Measurements from ENCODE around the gene DCC.
A peak's percentile ranks its signal among the peaks of the same experiment; 100 is the strongest.

DCC gene

DNA sequence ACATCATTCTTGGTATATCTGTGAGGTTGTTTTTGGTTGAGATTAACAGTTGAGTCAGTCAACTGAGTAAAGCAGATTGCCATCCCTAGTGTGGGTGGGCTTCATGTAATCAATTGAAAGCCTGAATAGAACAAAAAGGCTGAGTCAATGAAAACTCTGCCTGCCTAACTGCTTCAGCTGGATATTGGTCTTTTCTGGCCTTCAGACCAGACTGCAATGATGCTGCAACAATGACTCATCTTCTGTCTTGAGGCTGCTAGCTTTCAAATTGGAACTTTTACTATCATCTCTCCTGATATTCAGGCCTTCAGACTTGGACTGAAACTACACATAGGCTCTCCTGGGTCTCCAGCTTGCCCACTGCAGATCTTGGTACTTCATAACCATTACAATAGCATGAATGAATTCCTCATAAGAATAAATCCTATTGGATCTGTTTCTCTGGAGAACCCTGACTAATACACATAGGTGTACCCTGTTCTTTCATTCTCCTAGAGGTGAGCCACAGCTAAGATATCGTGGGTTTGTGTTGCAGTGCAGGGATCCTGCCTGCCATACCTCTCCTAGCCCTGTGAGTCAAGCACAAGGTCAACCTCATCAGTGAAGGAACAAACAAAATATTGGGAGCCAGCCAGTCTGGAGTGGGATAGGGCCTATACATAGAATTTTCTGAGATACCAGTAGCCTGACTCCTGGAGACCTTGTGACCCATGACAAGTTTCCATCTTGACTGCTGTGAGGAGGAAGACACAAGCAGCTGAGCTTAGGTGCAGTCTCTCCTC lies 473.8 kb downstream of the DCC start:
- DNase-seq, result no peak

- DNase-seq, result no peak
These were observed 475.7 kb downstream of the DCC start for GRCh38 chr18:52815651-52816050.

DNA sequence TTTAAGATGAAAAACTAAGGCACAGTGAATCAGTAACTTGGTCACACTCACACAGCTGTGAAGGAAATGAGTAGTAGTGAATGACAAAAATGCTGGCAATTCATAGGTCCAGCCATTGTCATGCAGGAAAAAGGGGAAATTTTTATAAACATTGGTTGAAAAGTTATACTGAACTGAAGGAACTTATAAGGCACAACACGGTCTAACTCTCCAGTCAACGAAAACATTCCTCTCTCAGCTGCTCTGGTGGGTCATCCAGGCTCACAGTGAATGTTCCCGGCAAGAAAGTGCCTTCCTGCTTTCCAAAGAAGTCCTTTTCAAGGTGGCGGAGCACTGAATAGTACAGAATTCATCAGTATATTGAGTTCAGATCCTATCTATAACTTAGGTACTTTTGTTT lies 476.1 kb downstream of the DCC start:
- no peak for DNase-seq

DNA sequence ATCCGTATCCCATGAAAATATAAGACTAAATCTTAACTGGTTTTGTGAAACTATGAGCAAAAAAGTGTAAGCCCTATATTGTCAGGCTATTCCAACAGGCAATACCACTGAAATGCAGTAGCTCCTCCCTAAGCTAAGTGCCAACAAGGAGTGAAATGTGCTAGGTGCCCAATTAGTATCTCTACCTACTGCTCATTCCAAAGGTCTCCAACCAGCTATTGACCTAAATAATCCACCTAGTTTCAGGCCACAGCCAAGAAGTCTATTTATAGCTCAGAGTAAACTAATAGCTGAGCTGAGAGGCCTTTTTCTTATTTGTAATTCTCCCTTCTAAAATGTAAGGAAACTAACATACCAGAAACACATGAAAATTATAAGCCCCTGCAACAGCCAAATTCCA lies 482.2 kb downstream of the DCC start:
- DNase-seq, result no peak

GRCh38 chr18:52824126-52824525 lies 484.1 kb downstream of the DCC start:
- DNase-seq, result no peak

GRCh38 chr18:52826994-52827393 lies 487.0 kb downstream of the DCC start:
- DNase-seq, result no peak

GRCh38 chr18:52829320-52829719 lies 489.3 kb downstream of the DCC start:
- no peak for DNase-seq

GRCh38 chr18:52829876-52830405 lies 489.9 kb downstream of the DCC start:
- no peak for DNase-seq

DNA sequence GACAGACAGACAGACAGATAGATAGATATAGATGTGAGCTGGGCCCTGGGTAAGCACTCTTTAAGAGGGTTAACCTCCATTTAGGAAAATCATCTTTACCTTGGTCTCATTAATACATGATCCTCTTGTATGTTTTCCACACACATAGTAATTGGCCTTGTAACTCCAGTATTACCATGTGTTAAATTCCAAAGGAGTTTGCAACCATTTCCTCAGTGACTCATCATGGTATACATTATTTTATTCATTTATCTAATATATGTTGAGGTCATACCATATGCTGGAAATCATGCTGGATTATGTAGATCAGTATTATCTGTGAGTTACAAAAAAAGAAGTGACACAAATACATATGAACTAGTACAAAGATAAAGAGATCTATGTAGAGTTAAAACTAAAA lies 504.3 kb downstream of the DCC start:
- DNase-seq, result no peak

DNA sequence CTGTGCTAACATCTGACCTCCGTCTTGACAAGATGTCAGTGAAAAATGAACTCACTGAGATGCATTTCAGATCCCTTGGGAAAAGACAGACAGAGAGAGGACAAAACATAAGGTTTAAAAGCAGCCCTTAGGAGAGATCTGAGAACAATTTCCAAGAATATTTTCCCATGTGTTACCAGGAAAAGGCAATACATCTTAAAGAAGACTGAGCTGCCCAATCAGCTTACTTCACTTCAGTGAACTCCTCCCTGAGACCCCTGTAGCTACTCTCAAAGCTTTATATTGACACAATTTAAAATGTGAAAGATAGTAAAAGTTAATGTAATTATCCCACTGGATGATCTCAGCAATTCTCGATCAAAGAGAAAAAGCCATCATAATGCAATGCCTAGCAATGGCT lies 505.0 kb downstream of the DCC start:
- no peak for DNase-seq

GRCh38 chr18:52850031-52850560 lies 510.1 kb downstream of the DCC start:
- no peak for DNase-seq

DNA sequence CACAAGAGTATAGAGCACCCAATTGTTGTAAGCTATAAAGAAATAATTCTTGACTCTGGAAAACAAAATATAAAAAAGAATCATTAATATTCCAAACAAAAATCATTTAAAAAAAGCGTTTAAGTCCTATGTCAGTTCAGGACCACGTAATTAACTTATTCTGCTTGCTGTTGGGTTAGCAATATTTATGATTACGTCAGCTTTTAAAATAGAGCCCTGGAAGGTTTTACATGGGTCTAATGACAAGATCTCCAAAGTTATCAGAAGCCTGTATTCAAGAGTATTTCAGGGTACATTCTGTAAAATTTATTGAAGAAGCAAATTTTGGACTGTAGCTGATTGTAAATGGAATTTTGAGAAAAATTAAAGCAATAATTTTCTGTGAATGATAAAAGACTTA lies 521.6 kb downstream of the DCC start:
- DNase-seq, result no peak

DNA sequence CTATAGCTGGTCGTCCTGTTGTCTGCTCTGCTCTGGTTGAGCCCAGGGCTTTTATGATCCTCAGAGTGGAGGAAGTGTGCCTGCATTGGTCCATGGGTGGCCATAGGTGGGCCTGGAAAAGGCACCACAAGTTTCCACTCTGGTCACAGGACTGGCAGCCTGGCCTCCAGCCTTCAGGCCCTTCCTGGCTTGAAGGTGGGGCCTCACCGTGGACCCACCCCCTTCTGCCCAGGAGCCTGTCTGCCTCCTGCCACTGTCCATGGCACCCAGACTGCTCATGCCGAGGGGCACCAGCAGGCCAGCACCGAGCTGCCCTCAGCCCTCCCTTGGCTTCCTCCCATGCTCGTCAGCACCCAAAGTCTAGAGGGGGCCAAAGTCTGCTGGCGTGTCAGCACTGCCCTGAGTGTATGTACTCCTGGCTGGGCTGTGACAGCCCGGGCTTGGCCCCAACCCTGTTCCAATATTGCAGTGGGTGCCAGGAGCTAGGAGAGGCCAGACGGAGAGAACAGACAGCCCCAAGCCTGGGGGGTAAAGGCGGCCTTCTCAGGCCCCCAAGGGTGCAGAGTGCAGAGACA lies 529.4 kb downstream of the DCC start:
- no peak for DNase-seq

GRCh38 chr18:52869942-52870907 lies 530.2 kb downstream of the DCC start:
- peak in 2 of 51 donors; percentile 7 to 15 for DNase-seq

GRCh38 chr18:52874774-52875173 lies 534.8 kb downstream of the DCC start:
- no peak for DNase-seq

- DNase-seq, result no peak
These were observed 535.7 kb downstream of the DCC start for GRCh38 chr18:52875725-52876124.

DNA sequence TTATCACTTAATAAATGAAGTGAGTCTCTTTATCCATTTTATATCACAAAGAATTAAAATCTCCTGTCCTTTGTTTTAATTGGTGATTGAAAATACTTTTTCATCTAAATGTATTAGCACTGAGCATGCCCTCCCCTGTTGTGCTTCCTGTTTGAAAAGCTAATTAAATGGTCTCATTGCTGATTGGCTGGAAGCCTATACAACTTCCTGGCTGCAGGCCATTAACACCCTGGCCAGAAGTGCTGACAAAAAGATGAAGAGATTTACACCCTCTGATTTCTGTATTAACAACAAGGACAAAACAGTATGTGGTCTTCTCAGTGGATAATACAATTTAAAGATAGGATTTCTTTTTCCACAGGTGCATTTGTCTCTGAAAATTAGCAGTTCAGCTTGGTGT lies 548.0 kb downstream of the DCC start:
- DNase-seq, result no peak

- no peak for DNase-seq
These were observed 554.8 kb downstream of the DCC start for GRCh38 chr18:52894801-52895200.

DNA sequence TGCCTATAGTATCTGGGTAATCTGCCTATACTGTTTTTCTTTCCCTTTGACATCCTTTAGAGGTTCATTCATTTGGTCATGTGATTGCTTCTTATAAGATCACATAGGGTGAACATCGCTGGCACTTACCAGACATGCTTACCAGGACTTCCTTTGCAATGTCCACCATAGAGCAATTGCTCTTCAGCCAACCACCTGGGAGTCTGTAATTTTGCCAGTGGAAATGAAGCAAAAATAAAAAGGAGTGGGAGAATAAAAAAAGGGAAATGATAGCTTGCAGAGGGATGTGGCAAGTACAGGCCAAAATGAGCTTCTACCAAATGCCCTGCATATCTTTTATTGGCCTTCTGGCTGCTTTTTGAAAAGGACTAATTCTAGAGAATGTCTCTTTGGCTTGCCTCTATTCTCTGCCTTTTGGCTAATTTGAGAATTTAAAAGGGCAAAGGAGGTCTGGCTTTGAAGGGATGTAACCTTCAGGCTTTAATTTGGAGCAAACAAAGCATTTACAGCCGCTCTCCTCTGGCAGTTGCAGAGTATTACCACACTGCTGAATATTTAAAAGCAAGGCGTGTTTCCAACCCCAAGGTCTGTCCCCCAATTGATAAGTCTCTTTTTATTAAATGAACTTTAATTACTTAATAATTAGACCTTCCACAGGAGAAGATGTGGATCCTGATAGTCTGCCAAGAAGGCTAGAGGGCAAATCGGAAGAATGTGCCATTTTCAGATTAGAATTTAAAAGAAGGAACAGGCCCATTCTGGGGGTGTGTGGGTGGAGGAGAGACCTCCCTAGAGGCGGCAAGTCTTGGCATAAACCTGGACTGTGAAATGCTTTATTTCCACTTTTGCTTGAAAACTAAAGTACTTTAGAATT lies 557.9 kb downstream of the DCC start:
- DNase-seq, result no peak

DNA sequence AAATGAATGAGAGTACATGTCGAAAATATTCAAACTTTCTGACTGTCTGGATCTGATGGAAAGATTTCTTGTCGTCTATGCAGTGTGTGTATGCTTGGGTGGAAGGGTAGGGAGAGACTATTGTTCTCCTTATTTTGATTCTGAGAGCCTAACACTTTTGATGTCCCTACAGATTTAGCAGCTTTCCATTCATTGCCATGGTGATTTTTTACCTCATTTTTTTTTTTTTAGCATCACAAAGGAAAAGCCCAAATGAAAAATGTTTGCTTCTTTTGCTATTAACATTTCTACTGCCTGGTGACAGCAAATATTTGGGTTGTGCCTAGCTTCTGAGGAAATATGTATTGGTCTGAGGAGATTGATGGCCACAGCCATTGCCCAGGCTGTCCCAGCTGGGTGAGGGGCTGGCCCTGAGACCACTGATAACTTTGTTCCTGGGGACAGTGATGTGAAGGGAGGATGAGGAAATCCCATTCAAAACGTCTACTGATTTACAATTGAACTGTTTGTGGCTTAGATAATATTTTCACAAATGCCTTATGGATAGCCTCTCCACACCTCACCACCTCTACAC lies 558.6 kb downstream of the DCC start:
- DNase-seq, result no peak

Measured in hypothalamus (tissue), 51 donors.